Esophagus (tissue), 2 donors: ENCODE data around the gene NUP85. TPM values are rescaled to one million over a fixed set of nuclear protein-coding genes. Genes with fewer than 3 reads are reported as not detected.
"Not testable (repeated sequence)": the region's sequence is repeated elsewhere in the genome, so short reads cannot be mapped to it uniquely, and the experiment has no call there.

Experiments
- H3K27ac ChIP-seq, 2 donors: one replicate each; pipeline ENCODE4 v1.5.1; 2013; ENCODE audit warnings: low read depth in 2 of 2, mild to moderate bottlenecking in 2 of 2, inconsistent platforms in 1 of 2, low read length in 1 of 2, moderate library complexity in 1 of 2
- H3K27me3 ChIP-seq, 2 donors: one replicate each; pipeline ENCODE4 v1.6.1; 2013; ENCODE audit warnings: low read length in 2 of 2, control low read depth in 1 of 2, mild to moderate bottlenecking in 1 of 2; ENCODE audit not compliant: insufficient read depth in 2 of 2, control insufficient read depth in 1 of 2
- H3K36me3 ChIP-seq, 2 donors: one replicate each; pipeline ENCODE4 v1.6.1; 2013; ENCODE audit warnings: low read length in 1 of 2; ENCODE audit not compliant: control insufficient read depth in 2 of 2, insufficient read depth in 2 of 2
- H3K4me1 ChIP-seq, 2 donors: one replicate each; pipeline ENCODE4 v1.6.1; 2013; ENCODE audit warnings: low read length in 1 of 2; ENCODE audit not compliant: control insufficient read depth in 2 of 2, insufficient read depth in 2 of 2
- H3K4me3 ChIP-seq, 2 donors: one replicate each; pipeline ENCODE4 v1.5.1; 2013; ENCODE audit warnings: low read length in 2 of 2, mild to moderate bottlenecking in 2 of 2, low read depth in 1 of 2, moderate library complexity in 1 of 2
- H3K9me3 ChIP-seq, 2 donors: one replicate each; pipeline ENCODE4 v1.6.1; 2013; ENCODE audit warnings: mild to moderate bottlenecking in 2 of 2, low read depth in 1 of 2, low read length in 1 of 2, moderate library complexity in 1 of 2; ENCODE audit not compliant: control insufficient read depth in 2 of 2, insufficient read depth in 1 of 2
- WGBS, 2 donors: extraction: QIAGEN DNeasy Blood & Tissue Kit; methylation state at CpG; one replicate each; pipeline ENCODE4 v1.1.7; 2013; 5-methylcytosine and 5-hydroxymethylcytosine counted together
- polyA plus RNA-seq, 2 donors: library from polyadenylated mRNA; stranded (reverse); fragments of 200-250 nt; gene quantifications; one replicate each; pipeline ENCODE4 v1.2.3, GENCODE V29; 2013
- donor health status: healthy with polysubstance abuse.
- donor health status: Bipolar disorder and iron deficiency.

NUP85 gene
- polyA plus RNA-seq, 2 donors, result 31.1 to 37.1 TPM

DNA sequence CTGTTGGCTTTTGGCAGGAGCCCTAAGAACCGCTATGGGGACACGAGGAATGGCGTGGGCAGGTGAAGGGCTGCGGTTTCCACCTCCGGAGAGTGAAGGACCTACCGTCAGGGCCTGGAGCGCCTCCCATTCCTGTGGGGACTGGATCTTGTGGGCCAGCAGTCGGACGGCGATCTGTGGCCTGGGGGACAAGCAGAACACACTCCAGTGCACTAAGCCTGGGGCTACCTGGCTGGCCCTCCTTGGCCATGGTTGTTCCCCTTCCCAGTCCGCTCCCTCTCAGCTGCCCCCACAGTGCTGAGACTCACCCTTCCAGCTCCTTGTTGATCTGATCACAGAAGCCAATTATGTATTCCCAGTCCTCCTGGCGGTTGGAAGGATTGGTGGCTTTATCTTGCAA lies 40.9 kb downstream of the NUP85 start:
- Histone ChIP-seq H3K27me3 (no peaks in the 10 kb centered on the region), H3K4me3 (no peak overlapping the region), H3K36me3 (peaks cover 14 to 51% of the 10 kb centered on the region in 2 donors), H3K4me1 (peaks cover 2 to 3% of the 10 kb centered on the region in 2 donors), H3K9me3 (no peaks in the 10 kb centered on the region), H3K27ac (no peak overlapping the region)
- 94 to 95% methylated on average over 12 of the region's 12 CpGs for WGBS, 2 donors

DNA sequence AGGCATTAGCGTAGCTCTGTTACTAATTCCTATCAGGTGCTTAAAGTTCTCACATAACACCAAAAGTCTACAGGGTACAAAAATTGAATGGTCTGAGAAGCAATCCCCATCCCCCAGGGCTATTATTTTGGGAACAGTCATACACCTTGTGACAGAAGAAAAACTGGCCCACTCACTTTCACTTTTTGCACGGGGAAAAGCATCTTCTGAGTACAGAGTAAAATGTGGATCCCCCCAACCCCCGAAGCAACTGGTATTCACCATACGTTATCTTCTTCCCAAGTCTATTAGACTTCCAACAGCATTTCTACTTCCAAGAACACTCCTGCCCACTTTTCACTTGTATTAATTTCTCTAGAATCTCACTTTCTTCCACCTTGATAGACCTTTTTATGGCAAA lies 44.1 kb downstream of the NUP85 start:
- Histone ChIP-seq H3K36me3 (peaks cover 4 to 20% of the 10 kb centered on the region in 2 donors), H3K9me3 (no peaks in the 10 kb centered on the region), H3K27me3 (no peaks in the 10 kb centered on the region), H3K27ac (peak overlapping the region; percentile 66 to 82), H3K4me1 (peaks cover 2 to 3% of the 10 kb centered on the region in 2 donors), H3K4me3 (no peak overlapping the region)
- 66 to 67% methylated on average over 4 of the region's 4 CpGs for WGBS, 2 donors

DNA sequence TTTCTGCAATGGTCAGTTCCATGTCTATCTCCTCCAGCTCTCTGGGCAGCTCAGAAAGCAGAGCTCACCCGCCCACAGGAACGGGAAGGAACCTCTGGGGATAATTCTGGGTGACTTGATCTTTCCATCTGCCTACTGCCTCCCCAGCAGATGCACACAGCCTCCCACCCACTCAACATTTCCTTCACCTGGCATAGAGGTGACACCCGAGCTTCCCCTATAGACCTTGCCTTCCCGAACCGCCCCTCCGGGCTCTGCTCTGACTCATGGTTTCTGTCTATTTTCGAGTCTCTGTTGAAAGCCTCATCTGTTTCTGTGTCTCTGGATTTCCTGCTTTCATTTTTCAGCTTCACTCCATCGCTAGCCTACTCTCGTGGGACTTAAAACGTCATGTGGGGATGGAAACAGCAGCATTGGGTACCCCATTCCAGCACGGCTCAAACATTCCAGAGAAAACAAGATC lies 44.6 kb downstream of the NUP85 start:
- peaks cover 4 to 15% of the 10 kb centered on the region in 2 donors for H3K36me3 ChIP-seq
- no peaks in the 10 kb centered on the region for H3K27me3 ChIP-seq
- peak overlapping the region; percentile 66 to 82 for H3K27ac ChIP-seq
- peaks cover 2 to 3% of the 10 kb centered on the region in 2 donors for H3K4me1 ChIP-seq
- 48 to 52% methylated on average over 11 of the region's 11 CpGs for WGBS, 2 donors
- H3K4me3 ChIP-seq, result no peak overlapping the region
- no peaks in the 10 kb centered on the region for H3K9me3 ChIP-seq

DNA sequence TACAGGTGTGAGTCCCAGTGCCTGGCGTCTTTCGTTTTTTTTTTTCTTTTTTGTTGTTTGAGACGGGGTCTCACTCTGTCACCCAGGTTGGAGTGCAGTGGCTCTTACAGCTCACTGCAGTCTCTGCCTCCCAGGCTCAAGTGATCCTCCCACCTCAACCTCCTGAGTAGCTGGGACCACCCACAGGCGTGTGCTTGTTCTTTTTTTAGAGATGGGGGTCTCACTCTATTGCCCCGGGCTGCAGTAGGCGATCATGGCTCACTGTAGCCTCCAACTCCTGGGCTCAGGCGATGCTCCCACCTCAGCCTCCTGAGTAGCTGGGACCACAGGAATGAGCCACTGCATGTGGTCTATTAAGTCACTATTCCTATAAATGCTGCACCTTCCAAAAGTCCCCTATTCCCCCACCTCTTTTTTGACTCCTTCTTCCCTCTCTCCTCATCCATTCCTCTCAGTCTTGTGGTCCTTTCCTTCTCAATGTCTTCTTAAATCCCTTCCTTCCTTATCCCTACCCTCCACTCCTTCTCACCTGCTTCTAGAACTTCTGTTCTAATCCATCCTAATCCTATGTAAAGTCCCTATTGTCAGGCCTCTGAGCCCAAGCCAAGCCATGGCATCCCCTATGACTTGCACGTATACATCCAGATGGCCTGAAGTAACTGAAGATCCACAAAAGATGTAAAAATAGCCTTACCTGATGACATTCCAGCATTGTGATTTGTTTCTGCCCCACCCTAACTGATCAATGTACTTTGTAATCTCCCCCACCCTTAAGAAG lies 46.7 kb downstream of the NUP85 start:
- Histone ChIP-seq H3K4me1 (peaks cover 2 to 3% of the 10 kb centered on the region in 2 donors), H3K27me3 (no peaks in the 10 kb centered on the region), H3K9me3 (no peaks in the 10 kb centered on the region), H3K36me3 (no peaks in the 10 kb centered on the region), H3K27ac (peak overlapping the region in 1 of 2 donors; percentile 55), H3K4me3 (no peak overlapping the region)
- WGBS, 2 donors, result 85% methylated on average over 8 of the region's 8 CpGs

DNA sequence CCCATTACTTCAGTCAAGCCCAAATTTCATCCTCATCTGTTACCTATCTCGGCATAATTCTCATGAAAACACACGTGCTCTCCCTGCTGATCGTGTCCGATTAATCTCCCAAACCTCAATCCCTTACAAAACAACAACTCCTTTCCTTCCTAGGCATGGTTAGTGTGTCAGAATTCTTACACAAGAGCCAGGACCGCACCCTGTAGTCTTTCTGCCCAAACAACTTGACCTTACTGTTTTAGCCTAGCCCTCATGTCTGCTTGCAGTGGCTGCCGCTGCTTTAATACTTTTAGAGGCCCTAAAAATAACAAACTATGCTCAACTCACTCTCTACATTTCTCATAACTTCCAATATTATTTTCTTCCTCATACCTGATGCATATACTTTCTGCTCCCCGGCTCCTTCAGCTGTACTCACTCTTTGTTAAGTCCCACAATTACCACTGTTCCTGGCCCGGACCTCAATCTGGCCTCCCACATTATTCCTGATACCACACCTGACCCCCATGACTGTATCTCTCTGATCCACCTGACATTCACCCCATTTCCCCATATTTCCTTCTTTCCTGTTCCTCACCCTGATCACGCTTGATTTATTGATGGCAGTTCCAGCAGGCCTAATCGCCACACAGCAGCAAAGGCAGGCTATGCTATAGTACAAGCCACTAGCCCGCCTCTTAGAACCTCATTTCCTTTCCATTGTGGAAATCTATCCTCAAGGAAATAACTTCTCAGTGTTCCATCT lies 50.6 kb downstream of the NUP85 start:
- H3K36me3 ChIP-seq, H3K4me3 ChIP-seq, H3K4me1 ChIP-seq, H3K27me3 ChIP-seq, H3K9me3 ChIP-seq: not testable (repeated sequence)
- peak overlapping the region in 1 of 2 donors; percentile 31 for H3K27ac ChIP-seq
- 63 to 66% methylated on average over 9 to 11 of the region's 11 CpGs for WGBS, 2 donors

DNA sequence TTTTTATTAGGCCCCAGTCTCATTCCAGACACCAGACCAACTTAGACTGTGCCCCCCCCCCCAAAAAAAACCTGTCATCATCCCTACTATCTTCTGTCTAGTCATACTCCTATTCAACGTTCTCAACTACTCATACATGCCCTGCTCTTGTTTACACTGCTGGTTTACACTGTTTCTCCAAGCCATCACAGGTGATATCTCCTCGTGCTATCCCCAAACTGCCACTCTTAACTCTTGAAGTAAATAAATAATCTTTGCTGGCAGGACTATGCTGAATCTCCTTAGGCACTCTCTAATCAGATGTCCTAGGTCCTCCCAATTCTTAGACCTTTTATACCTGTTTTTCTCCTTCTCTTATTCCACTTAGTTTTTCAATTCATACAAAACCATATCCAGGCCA lies 51.7 kb downstream of the NUP85 start:
- H3K4me1 ChIP-seq, result not testable (repeated sequence)

DNA sequence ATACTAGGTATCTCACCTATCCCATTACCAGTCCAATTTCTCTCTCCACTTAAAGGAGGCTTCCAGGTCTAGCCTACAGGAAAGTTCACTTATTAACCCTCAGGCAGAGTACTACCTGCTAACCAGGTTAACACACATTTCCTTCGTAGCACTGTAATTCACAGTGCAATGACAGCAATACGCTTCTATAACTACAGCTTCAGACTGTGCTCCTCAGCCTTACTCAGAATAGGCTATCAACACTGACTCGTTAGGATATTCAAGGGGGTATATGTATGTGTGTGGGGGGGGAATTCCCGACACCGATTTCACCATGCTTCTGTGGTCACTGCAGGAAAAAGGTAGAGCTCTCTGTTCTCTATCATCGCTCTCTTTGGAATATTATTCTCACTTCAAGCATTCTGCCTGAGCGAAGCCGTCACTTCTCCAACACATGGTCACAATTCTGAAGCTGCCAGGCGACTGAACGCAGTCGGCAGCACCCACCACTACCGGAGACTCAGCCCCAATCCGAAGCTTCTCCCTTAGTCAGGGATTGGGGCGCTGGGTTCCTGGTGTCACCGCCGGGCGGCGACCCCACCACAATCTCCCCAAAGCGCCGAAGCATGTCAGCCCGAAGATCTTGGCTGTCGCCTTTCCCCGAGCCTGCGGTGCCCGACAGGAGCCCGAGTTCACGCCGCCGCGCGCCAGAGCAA lies 55.3 kb downstream of the NUP85 start:
- Histone ChIP-seq H3K9me3 (no peaks in the 10 kb centered on the region), H3K36me3 (peaks cover 7 to 11% of the 10 kb centered on the region in 2 donors), H3K4me1 (peaks cover 5 to 7% of the 10 kb centered on the region in 2 donors), H3K27me3 (no peaks in the 10 kb centered on the region), H3K4me3 (peak overlapping the region; percentile 86 to 87), H3K27ac (peak overlapping the region; percentile 93 to 99)
- 1% methylated on average over 31 of the region's 31 CpGs for WGBS, 2 donors

More for the DNA sequence above, 51.7 kb downstream of the NUP85 start:
- not testable (repeated sequence) for H3K9me3 ChIP-seq, H3K27ac ChIP-seq, H3K36me3 ChIP-seq, H3K27me3 ChIP-seq, H3K4me3 ChIP-seq
- WGBS, 2 donors, result 28 to 46% methylated on average over 2 of the region's 2 CpGs

DNA sequence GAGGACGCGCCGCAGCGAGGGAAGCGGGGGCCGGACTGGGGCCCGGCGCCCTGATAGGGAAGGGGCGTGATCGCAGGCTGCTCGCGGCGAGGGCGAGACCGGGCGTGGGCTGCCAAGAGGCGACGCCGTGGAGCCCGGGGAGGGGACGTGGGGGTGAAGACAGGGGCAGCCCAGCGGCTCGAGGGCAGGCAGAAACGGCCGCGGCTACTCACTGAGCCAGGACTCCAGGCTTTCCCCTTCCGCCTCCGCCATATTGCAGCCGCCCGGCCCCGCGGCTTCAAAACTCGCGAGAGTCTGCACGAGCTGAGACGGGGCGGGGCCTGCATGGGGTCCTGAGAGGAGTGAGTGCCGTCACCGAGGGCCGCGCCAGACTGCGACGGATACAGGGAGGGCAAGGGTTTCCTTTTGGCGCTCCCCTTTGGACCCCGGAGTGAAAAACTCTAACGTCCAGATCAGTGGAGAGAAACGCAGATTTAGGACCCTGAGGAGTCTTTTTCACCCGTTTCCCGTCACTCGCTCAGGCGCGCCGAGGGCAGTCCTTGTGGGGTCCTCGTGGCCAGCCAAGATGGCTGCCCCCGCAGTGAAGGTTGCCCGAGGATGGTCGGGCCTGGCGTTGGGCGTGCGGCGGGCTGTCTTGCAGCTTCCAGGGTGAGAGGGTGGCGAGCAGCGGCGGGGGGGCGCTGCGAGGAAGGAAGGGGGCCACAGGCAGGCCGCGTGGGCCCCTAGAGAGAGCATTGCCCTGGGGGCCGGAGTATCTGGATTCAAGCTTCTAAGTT lies 56.0 kb downstream of the NUP85 start, which contains the start of the genes GGA3 and MRPS7:
TSS of gene GGA3 (minus strand) at position 271 of the 776 bp plus-strand sequence. CDS start at position 252, 19 bp downstream.
TSS of gene MRPS7 (plus strand) at position 544 of the 776 bp plus-strand sequence. CDS start at position 566, 22 bp downstream.
- peaks cover 7 to 15% of the 10 kb centered on the region in 2 donors for H3K36me3 ChIP-seq
- WGBS, 2 donors, result 0% methylated on average over 67 to 69 of the region's 69 CpGs
- H3K4me1 ChIP-seq, result peaks cover 5 to 7% of the 10 kb centered on the region in 2 donors
- peak within 1 kb of the TSS; percentile 93 to 99 for H3K27ac ChIP-seq
- peak within 1 kb of the TSS; percentile 86 to 87 for H3K4me3 ChIP-seq
- H3K27me3 ChIP-seq, result no peaks in the 10 kb centered on the region
- H3K9me3 ChIP-seq, result no peaks in the 10 kb centered on the region
